Measurements from ENCODE around the gene BPNT1. TPM values are rescaled to one million over a fixed set of nuclear protein-coding genes. Genes with fewer than 3 reads are reported as not detected.
A peak's percentile ranks its signal among the peaks of the same experiment; 100 is the strongest.
"Not testable (repeated sequence)": the region's sequence is repeated elsewhere in the genome, so short reads cannot be mapped to it uniquely, and the experiment has no call there.

Gene BPNT1
- total RNA-seq, 1 donor from 2014 or later = 27.1 TPM

DNA sequence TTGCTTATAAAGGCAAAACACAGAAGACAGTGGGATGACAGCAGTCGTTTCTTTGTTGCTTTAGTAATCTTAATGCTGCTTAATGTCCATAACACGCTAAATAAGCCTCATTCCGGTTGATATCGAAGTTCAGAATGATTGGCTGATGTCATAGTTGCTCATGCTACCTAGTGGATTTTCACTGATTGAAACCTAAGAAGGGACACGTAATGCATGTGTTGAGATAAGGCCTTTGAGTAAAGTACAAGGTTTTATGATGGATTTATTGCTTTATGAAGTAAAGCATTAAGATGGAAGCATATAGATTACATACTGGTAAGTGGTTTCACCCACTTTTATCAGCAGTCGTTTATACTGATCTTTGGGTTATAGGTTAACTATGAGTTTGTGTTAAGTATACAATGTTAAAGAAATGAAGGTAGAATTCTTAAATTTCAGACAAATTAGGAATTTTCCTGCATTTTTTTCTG lies 29.5 kb upstream of the BPNT1 start:
- DNase-seq (ENCODE audit: low spot score, unreplicated experiment) = no peak
- TF ChIP-seq, protein P1, sequence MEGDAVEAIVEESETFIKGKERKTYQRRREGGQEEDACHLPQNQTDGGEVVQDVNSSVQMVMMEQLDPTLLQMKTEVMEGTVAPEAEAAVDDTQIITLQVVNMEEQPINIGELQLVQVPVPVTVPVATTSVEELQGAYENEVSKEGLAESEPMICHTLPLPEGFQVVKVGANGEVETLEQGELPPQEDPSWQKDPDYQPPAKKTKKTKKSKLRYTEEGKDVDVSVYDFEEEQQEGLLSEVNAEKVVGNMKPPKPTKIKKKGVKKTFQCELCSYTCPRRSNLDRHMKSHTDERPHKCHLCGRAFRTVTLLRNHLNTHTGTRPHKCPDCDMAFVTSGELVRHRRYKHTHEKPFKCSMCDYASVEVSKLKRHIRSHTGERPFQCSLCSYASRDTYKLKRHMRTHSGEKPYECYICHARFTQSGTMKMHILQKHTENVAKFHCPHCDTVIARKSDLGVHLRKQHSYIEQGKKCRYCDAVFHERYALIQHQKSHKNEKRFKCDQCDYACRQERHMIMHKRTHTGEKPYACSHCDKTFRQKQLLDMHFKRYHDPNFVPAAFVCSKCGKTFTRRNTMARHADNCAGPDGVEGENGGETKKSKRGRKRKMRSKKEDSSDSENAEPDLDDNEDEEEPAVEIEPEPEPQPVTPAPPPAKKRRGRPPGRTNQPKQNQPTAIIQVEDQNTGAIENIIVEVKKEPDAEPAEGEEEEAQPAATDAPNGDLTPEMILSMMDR (IDR thresholded peaks at IDR 0.05; ENCODE audit: unreplicated experiment) = no peak
- Mint-ChIP-seq H3K27me3 (no peaks in the 10 kb centered on the region), H3K27ac (peak overlapping the region; percentile 67), H3K9me3 (ENCODE audit: low read depth) (no peaks in the 10 kb centered on the region), H3K36me3 (ENCODE audit: insufficient read depth) (peaks cover 14% of the 10 kb centered on the region), H3K4me3 (ENCODE audit: low read depth) (no peak overlapping the region), H3K4me1 (ENCODE audit: low read depth) (peaks cover 9% of the 10 kb centered on the region)

DNA sequence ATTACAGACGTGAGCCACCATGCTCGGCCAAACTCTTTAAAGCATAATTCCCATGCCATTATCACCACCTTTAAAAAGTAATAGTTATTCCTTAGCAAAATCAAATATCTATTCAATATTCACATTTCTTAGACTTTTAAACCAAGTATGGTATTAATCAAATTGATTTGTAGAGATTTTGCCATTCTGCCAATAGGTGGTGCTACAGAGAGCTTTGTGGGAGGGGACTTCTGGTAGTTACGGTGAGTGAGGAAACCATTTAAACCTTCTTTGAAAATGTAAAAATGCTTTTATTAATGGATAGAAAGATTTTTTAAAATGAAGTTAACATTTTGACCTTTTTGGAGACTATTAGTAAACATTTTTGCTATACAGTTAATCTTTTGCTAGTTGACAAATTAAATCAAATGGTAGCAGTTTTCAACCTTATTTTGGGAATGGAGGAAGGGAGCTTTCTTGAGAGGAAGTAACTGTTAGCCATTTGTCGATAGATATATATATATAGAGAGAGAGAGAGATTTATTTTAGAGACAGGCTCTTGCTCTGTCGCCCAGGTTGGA lies 23.6 kb upstream of the BPNT1 start:
- TF ChIP-seq, protein P1 (IDR thresholded peaks at IDR 0.05; ENCODE audit: unreplicated experiment) = peak; percentile 55
- Mint-ChIP-seq H3K36me3 (ENCODE audit: insufficient read depth) (peaks cover 22% of the 10 kb centered on the region), H3K9me3 (ENCODE audit: low read depth) (no peaks in the 10 kb centered on the region), H3K4me1 (ENCODE audit: low read depth) (no peaks in the 10 kb centered on the region), H3K27me3 (no peaks in the 10 kb centered on the region), H3K4me3 (ENCODE audit: low read depth) (no peak overlapping the region), H3K27ac (no peak overlapping the region)
- no peak for DNase-seq (ENCODE audit: low spot score, unreplicated experiment)

DNA sequence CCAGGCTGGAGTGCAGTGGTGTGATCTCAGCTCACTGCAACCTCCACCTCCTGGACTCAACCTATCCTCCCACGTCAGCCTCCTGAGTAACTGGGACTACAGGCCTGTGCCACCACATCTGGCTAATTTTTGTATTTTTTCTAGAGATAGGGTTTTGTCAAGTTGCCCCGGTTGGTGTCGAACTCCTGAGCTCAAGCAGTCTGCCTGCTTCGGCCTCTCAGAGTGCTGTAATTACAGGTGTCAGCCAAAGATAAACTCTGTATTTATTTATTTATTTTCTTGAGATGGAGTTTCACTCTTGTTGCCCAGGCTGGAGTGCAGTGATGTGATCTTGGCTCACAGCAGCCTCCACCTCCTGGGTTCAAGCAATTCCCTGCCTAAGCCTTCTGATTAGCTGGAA lies 23.0 kb upstream of the BPNT1 start:
- not testable (repeated sequence) for DNase-seq (ENCODE audit: low spot score, unreplicated experiment); H3K27ac Mint-ChIP-seq; H3K27me3 Mint-ChIP-seq; H3K4me1 Mint-ChIP-seq (ENCODE audit: low read depth); H3K9me3 Mint-ChIP-seq (ENCODE audit: low read depth); H3K4me3 Mint-ChIP-seq (ENCODE audit: low read depth)
- H3K36me3 Mint-ChIP-seq (ENCODE audit: insufficient read depth) = peaks cover 24% of the 10 kb centered on the region

DNA sequence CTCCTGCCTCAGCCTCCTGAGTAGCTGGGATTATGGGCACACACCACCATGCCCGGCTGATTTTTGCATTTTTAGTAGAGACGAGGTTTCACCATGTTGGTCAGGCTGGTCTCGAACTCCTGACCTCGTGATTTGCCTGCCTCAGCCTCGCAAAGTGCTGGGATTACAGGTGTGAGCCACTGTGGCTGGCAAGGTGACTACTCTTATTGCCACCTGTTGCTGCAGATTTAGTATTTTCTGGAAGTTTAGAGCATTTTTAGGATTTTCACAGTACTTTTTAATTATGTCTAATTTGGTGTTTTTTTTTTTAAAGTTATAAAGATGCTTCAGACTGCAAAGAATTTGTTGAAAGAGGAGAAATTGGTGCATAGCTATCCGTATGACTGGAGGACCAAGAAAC lies 20.9 kb upstream of the BPNT1 start:
- H3K27me3 Mint-ChIP-seq; H3K4me3 Mint-ChIP-seq (ENCODE audit: low read depth); H3K4me1 Mint-ChIP-seq (ENCODE audit: low read depth); H3K27ac Mint-ChIP-seq; H3K9me3 Mint-ChIP-seq (ENCODE audit: low read depth); DNase-seq (ENCODE audit: low spot score, unreplicated experiment): not testable (repeated sequence)
- peaks cover 20% of the 10 kb centered on the region for H3K36me3 Mint-ChIP-seq (ENCODE audit: insufficient read depth)

DNA sequence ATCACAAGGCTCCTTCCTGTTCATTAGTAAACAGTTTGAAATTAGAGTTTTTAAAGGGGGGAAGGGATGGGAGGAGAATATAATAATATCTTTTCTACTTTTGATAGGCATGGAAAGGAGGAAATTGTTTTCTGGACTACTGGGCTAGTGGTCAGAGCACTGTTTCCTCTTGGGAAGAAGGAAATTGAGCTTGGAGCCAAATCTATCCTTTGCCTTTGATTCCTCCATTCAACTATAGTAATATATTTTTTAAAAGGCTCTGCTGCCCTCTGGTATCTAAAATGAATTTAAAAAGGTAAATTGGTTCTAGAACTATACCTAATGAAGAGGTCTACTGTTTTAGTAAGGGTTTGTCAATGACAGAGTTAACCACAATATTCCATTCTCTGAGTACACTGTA lies 10.2 kb upstream of the BPNT1 start:
- Mint-ChIP-seq H3K9me3 (ENCODE audit: low read depth) (no peaks in the 10 kb centered on the region), H3K4me3 (ENCODE audit: low read depth) (no peak overlapping the region), H3K27ac (peak overlapping the region; percentile 35), H3K36me3 (ENCODE audit: insufficient read depth) (peaks cover 26% of the 10 kb centered on the region), H3K27me3 (no peaks in the 10 kb centered on the region), H3K4me1 (ENCODE audit: low read depth) (peaks cover 6% of the 10 kb centered on the region)
- TF ChIP-seq, protein P1 (IDR thresholded peaks at IDR 0.05; ENCODE audit: unreplicated experiment) = no peak
- DNase-seq (ENCODE audit: low spot score, unreplicated experiment) = no peak

DNA sequence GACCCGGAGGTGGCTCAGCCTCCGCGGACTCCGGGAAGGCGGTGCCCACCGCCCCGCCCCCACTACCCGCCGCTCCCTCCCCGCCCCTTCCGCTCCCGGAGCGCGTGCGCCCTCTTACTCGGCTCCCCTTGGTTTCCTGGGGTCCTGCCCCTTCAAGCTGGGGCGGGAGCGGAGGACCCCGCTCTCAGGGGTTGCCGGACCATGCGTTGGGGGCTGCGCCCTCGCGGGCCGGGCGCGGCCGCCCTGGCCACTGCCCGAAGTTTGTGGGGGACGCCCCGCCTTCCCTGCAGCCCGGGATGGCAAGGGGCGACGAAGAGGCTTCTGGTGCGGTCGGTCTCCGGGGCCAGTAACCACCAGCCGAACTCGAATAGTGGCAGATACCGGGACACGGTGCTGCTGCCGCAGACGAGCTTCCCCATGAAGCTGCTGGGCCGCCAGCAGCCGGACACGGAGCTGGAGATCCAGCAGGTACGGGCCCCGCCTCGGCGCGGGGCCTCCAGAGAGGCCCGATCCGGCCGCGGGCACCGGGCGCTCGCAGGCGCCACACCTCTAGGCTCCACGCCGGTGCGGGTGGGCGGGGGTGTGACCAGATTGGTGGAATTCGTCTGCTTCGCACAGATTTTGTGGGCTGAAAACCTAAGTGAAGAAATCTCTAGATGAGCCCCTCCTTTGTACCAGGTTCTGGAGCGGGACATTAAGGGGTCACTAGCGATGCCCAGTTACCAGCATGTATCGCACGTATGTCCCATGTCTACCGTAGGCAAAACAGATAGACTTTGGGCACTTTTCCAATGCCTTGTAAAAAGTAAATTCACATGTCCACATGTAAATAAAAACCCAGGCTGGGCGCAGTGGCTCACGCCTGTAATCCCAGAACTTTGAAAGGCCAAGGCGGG lies 4.7 kb upstream of the BPNT1 start, which contains the start of gene IARS2:
Gene IARS2, plus strand, starts transcription at position 117 of the 896 bp plus-strand sequence. Its CDS starts 85 bp downstream, at position 202.
- Mint-ChIP-seq H3K9me3 (ENCODE audit: low read depth) (no peaks in the 10 kb centered on the region), H3K36me3 (ENCODE audit: insufficient read depth) (peaks cover 17% of the 10 kb centered on the region), H3K4me1 (ENCODE audit: low read depth) (peaks cover 6% of the 10 kb centered on the region), H3K27me3 (no peaks in the 10 kb centered on the region), H3K4me3 (ENCODE audit: low read depth) (peak within 1 kb of the TSS; percentile 78), H3K27ac (peak within 1 kb of the TSS; percentile 64)
- TF ChIP-seq, protein P1 (IDR thresholded peaks at IDR 0.05; ENCODE audit: unreplicated experiment) = no peak
- DNase-seq (ENCODE audit: low spot score, unreplicated experiment) = peak; percentile 75
